ENCODE data around the gene NF2.

Gene NF2

DNA sequence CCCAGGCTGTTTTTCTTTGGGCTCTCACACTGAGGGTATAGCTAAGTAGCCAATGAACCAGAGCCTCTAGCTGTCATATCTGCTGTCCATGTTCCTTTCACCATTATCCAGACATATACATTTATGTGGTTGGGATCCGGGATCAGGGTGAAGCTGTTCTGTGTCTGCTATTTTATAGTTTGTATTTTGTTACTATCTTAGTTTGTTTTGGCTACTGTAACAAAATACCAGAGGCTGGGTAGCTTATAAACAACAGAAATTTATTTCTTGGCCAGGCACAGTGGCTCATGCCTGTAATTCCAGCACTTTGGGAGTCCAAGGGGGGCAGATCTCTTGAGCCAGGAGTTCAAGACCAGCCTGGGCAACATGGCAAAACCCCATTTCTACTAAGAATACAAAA, 75.9 kb downstream of the NF2 start:
- DNase-seq (ENCODE audit: low read depth) = no peak
- no peak overlapping the region for H3K4me3 ChIP-seq (ENCODE audit: control insufficient read depth, low read depth, low read length)
- TF ChIP-seq, protein P1, sequence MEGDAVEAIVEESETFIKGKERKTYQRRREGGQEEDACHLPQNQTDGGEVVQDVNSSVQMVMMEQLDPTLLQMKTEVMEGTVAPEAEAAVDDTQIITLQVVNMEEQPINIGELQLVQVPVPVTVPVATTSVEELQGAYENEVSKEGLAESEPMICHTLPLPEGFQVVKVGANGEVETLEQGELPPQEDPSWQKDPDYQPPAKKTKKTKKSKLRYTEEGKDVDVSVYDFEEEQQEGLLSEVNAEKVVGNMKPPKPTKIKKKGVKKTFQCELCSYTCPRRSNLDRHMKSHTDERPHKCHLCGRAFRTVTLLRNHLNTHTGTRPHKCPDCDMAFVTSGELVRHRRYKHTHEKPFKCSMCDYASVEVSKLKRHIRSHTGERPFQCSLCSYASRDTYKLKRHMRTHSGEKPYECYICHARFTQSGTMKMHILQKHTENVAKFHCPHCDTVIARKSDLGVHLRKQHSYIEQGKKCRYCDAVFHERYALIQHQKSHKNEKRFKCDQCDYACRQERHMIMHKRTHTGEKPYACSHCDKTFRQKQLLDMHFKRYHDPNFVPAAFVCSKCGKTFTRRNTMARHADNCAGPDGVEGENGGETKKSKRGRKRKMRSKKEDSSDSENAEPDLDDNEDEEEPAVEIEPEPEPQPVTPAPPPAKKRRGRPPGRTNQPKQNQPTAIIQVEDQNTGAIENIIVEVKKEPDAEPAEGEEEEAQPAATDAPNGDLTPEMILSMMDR (conservative IDR thresholded peaks at IDR 0.05; ENCODE audit: control insufficient read depth, insufficient read depth, low read depth, low read length) = no peak

DNA sequence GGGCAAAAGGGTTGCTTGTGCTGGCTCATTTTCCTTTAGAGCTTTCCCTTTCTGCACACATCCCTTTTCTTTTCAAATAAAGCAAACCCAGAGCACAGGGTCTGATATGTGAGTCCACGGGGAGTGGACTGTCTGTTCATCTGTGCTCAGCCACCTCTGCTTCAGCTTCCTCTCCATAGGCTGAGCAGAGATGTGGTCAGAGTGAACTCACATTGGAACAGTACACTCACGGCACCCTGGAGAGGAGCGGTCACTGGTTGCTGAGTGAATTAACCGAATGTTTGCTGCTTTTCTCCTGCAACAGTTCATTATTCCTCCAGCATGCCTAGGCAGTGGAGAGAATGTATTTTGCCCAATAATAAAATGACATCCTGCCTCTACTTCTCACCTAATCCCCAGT, 80.1 kb downstream of the NF2 start:
- H3K4me3 ChIP-seq (ENCODE audit: control insufficient read depth, low read depth, low read length) = no peak overlapping the region
- no peak for DNase-seq (ENCODE audit: low read depth)
- TF ChIP-seq, protein P1 (conservative IDR thresholded peaks at IDR 0.05; ENCODE audit: control insufficient read depth, insufficient read depth, low read depth, low read length) = no peak

DNA sequence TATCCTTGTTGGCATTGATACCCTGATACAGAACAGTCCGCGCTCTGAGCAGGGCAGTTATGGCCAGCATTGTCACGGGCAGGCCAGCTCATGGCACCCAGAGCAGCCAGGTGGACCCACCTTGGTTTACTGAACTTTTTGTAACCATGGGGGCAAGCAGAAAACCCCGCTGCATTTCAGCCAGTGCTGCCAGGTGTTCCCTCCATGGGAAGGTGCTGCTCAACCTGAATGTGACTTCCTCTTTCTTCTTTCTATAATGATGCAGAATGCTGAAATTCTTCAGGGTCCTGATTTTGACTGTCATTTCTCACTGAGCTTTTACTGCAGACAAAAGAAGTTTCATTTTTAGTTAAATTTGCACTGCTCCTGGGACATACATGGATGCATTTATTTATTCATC, 80.8 kb downstream of the NF2 start:
- TF ChIP-seq, protein P1 (conservative IDR thresholded peaks at IDR 0.05; ENCODE audit: control insufficient read depth, insufficient read depth, low read depth, low read length) = no peak
- no peak overlapping the region for H3K4me3 ChIP-seq (ENCODE audit: control insufficient read depth, low read depth, low read length)
- DNase-seq (ENCODE audit: low read depth) = no peak

DNA sequence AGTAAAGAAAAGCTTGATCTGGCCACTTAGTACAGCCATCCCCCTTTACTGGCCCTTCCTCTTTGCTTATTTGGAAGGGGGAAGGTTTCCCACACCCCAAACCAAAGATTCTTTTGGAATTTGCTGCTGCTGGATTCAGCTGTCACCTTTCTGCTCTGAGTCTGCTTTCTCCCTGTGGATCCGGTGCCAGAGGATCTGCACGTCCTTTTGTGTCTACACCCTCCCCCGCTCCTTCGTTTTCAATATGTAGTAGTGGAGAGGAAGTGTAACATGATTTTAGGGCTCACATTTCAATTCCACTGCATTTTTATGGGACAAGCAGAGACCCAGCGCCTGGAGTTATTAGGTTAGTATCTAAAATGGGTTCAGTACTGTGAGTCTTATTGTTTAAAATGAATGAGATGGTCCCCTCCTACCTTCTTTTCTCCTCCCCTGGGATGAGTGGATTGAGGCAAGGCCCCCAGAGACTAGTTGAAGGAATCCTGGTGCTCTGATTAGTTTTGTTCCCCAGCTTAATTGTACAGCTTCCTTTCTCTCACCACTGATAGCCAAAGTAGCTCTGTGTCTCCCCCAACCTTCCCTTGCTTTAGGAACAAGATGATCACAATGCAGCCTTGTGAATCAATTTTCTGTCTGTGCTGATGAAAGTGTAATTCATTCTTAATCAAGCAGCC, 85.9 kb downstream of the NF2 start:
- TF ChIP-seq, protein P1 (conservative IDR thresholded peaks at IDR 0.05; ENCODE audit: control insufficient read depth, insufficient read depth, low read depth, low read length) = no peak
- DNase-seq (ENCODE audit: low read depth) = no peak
- no peak overlapping the region for H3K4me3 ChIP-seq (ENCODE audit: control insufficient read depth, low read depth, low read length)

DNA sequence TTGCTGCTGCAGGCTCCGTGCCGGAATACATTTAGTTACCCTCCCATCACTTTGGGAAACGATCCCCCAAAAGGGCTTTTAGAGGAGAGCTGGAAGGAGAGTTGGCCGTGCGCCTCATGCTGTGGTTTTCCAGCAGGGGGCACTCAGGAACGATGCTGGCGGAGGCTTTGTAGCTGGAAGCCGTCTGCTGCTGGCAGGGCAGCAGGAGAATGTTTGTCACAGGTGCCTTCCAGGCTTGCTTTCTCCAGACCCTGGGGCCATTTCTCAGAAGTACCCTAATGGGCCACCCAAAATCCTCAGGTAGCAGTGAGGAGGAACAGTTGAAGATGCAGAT, 86.4 kb downstream of the NF2 start:
- DNase-seq (ENCODE audit: low read depth) = peak; percentile 56
- TF ChIP-seq, protein P1 (conservative IDR thresholded peaks at IDR 0.05; ENCODE audit: control insufficient read depth, insufficient read depth, low read depth, low read length) = peak; percentile 77
- H3K4me3 ChIP-seq (ENCODE audit: control insufficient read depth, low read depth, low read length) = no peak overlapping the region

DNA sequence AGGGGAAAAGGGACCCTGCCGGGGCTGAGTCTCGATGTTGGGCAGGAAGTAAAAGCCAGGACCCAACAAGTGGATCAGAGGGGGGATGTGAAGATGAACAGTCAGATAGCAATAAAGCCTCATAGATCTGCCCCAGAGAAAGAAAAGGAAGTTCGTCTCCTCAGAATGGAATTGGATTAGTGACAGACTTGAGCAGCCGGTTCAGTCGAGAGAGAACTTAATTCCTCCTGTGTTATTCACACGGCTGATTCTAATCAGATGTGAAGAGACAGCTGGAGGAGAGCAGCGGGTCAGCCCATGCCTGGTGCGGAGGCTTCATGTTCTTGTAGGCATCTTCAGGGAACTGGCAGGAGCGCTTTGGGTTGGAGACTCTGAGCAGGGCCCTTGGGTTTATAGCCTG, 87.0 kb downstream of the NF2 start:
- TF ChIP-seq, protein P1 (conservative IDR thresholded peaks at IDR 0.05; ENCODE audit: control insufficient read depth, insufficient read depth, low read depth, low read length) = no peak
- no peak for DNase-seq (ENCODE audit: low read depth)

More for the DNA sequence above, 87.0 kb downstream of the NF2 start:
- H3K4me3 ChIP-seq (ENCODE audit: control insufficient read depth, low read depth, low read length) = no peak overlapping the region
